GM19035 (cell line): ENCODE data around the gene AGAP1.

Experiments
- ATAC-seq: cut with Tn5 transposase; IDR thresholded peaks from one replicate; pipeline ENCODE4 v1.9.1; 2021; ENCODE audit not compliant: unreplicated experiment

The AGAP1 gene

DNA sequence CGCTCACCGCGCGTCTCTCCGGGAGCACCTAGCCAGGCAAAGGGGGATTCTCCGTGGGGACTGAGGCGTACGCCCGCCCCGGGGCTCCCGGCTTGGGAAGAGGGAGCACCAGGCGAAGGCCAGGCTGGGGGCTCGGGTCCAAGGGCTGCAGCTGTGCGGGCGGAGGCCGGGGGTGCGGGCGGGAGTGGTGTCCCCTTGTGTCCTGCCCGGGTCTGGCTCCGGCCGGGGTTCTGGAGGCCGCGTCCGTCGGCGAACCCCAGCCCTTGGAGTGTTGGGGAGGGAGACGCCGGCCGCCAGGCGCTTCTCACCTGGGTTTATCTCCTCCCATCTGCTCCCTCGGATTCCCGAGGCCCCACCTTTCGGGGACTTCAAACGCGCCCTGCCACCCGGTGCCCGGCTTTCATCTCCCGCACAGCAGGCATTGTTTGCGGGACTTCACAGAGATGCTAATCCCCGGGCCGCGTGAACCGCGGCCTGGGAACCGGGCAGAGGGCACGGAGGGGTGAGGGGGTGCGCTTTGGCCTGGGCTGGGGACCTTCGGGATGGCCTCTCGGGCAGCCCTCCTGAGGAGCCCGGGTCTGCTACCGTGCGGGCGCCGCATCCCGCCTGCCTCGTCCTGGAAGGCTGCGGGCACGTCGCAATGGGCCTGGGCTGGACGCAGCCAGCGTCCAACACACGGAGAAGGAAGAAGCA is 679.3 kb downstream of the AGAP1 start:
- ATAC-seq = no peak

DNA sequence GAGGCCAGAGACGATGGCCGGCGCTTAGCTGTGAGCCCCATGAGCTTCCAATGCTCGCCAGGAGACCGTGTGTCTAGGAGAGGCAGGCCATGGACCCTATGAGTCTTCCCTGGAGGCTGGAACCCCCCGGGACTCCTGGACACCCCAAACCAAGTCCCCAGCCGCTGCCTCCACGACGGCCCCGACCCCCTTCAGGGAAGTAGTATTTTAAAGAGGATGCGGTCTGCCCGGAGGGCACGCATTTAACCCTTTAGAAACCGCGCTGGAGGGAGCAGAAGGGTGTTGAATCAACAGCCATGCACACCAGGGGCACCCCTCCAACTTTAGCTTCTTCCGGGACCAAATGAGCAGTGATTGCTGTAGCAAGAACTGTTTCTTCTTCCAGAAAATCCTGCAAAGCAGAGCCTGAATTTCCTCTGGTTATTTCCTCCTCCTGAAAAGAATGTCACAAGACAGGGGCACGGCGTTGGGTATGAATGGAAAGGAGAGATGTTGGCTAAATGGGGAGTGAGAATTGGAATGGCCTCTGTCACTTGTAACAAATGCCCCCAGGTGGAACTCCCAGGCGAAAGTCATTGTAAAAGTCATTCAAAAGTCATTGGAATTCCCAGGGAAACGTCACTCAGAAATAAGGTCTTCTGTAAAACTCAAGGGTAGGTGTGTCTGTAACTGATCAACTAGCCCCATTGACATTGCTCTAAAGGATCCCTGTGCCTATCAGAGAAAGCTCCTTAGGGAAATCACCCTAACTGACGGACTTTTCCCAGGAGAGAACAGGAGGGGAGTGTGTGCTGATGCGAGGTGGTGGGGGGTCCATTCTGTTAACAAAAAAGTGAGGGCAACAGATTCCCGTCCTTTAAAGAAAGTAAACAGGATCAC is 680.1 kb downstream of the AGAP1 start:
- ATAC-seq = no peak

DNA sequence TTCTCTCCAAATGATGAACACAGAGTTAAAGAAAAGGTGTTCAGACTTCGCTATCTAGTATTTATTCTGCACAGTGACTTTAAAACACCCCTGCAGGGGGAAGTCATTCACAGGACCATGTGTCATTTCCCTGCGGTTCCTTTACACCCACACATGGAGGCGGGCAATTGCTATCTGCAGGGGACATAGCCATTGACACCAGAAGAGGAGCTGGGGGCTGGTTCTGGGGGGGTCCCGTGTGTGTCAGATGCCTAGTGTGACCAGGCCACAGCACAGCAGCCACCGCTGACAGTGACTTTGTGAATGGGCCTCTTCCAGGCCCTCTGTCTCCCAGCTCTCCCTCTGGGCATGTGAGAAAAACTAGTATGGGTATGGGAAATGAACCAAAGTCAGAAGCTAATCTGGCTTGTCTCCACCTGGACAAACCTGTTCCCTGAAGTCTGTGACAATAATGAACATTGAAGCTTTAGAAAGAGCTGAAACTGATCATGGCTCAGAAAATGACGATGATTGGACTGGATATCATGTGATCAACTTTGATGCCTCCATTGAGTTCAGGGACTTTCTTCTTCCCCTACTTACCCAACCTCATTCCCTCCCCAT is 681.8 kb downstream of the AGAP1 start:
- ATAC-seq = no peak

DNA sequence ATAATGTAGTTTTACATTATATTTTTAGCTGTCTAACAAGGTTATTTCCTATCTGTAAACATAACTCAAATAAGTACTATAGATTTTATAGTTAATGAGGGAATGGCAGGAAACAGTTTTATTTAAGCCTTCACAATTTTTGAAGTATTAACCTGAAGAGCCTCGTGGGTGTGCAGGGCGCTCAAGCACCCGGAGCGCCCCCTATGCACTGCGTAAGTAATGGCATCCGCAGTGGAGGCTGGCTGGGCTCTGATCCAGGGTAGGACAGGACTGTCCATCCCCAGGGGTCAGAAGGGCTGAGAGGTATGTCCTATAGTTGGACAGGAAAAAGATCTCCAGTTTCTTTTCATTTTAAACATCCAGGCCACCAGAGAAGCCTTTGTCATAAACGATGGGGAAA is 682.6 kb downstream of the AGAP1 start:
- no peak for ATAC-seq

DNA sequence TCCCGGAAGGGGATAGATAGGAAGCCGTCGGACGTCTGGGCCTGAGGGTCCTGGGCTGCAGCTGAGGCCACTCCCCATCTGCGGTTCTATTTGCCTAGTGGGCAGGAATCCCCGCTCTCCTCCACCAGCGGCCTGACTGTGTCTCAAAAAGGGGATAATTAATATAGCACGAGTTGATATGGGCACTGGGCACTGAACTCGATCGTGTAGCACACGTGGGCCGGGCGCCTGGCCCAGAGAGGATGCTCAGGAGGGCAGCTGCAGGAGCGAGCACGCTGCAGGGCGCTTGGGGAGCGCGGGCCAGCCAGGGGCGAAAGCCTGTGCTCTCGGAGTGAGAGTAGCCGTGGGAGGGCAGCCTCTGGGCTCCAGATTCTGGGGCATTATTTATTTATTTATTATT is 683.1 kb downstream of the AGAP1 start:
- ATAC-seq = no peak

DNA sequence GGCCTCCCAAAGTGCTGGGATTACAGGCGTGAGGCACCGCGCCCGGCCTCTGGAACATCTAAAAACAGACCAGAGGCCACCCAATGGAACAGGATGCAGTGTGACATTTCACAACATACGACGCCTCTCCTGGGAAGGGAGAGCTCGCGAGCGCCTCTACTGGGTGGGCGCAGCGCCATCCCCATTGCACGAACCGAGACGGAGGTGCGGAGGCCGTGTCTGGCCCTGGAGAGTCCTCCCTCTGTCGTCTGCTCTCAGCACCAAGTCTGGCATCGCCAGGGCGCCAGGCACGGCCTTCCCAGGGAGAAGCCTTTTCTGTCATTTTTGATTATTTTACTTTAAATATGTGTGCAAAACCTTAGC is 683.7 kb downstream of the AGAP1 start:
- ATAC-seq = no peak

DNA sequence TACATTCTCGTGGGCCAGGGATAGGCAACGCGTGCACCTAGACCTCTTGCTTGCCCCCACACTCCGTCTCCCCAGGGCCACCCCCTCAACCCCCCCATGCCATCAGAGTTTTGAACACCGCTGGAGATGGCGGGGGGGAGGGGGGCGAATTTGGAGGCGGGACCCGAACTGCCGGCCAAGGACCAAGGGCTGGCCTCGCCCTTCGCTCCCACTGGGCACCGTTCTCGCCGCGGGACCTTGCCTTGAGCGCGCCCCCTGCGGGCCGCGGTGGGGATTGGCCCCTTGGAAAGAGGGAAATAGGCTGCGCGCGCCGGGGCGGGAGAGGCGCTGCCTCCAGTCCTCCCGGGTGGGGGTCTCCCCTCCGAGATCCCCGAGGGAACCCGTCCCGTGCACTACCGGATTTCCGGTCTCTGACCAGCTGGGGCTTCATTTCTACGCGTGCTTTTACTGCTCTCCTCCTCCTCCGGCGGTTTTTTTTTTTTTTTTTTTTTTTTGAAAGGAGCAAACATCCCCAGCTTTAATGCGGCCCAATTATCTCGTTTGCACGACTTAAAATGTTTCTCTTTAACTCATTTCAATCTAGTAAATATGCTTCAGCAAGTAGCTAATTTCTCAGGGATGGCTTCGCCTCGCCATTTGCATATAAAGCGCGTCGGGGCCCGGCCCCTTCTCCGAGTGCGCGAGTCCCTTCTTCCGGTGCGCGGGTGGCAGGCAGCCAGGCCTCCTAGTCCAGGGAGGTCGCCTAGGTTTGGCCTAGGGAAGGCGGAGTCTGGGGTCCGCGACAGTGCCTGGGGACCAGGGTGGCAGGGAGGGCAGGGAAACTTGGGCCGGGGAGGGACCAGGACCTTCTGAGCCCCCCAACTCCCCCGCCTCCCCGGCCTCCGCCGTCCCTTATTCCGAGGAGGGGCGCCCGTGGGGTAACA is 684.4 kb downstream of the AGAP1 start:
- no peak for ATAC-seq

DNA sequence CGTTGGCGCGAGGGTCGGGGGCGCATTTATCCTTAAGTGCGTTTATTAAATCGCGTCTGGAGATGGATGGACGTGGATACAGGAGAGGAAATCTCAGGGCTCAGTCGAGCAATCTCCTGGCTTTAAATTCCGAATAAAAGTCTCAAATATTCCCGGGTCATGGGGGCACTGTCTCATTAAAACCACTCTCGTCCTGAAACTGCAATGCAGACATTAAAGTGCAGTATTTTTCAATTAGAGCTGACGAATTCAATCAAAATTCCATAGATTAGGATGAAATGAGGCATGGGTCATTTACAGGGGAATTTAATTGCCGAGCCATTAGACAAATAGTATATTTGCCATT is 685.0 kb downstream of the AGAP1 start:
- no peak for ATAC-seq

DNA sequence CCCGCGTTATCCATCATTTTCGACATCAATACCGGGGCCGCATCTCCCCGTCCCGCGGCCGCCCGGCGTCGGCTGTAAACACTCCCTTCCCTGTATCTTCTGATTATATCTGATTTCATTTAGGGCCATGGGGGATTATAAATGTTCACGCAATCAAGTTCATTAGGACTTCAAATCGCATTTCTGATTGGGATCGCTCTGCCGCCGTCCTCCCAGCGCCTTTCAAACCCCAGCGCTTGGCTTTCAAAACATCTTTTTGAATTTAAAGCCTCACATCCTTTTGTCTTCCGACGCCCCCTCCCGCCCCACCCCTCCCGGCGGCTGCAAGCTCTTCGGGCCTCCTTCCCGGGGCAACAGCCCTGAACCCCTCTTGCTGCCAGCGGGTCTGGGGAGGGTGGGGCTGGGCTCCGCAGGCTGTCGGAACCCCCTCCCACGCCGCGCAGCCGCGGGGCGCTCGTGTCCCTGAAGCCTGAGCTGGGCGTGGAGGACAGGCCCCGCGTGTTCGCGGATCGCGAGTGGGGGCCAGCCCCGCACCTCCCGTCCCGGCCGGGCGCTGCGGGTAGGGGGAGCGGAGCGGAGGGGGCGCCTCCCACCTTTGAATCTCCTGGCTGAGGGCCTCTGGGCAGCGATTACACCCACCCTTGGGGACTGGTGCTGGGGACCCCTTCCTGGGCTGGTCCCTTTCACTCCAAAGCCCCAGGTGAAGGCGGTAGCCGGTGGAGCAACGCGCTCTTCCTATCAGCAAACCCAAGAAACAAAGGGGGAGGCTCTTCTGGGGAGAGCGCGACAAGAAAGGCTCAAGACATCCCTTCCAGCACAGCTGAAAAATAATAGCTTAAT is 685.6 kb downstream of the AGAP1 start:
- no peak for ATAC-seq

DNA sequence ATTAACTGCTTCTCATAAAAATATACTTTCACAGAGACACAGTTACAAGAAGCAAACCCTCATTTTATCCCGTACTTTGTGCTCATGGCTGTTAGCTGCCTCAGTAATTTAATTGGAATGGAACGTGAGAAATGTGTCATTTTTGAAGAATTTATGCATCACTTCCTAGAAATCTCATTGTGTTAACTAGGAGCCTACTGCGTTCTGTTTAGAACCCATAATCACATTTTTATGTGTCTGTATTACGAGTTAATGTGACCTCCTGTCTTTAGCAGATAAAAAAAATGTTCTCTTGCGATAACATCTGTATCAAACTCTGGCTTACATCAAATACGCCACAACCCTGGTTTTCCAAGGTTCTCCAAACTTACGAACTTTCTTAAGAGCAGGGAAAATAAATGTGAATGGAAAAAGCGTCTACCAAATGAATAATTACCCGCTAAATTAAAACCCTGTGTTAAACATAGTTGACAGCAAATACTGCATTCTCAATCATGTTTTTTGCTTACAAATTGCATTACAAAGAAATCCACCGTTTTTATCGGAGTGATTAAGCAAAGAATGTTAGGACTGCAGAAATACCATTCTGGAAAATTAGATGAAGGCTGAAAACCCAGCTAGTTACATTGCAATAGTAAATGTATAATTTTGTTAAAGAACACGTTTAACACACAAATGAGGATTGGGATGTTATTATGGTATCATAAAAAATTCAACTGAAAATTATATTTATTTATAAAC is 686.4 kb downstream of the AGAP1 start:
- ATAC-seq = no peak

DNA sequence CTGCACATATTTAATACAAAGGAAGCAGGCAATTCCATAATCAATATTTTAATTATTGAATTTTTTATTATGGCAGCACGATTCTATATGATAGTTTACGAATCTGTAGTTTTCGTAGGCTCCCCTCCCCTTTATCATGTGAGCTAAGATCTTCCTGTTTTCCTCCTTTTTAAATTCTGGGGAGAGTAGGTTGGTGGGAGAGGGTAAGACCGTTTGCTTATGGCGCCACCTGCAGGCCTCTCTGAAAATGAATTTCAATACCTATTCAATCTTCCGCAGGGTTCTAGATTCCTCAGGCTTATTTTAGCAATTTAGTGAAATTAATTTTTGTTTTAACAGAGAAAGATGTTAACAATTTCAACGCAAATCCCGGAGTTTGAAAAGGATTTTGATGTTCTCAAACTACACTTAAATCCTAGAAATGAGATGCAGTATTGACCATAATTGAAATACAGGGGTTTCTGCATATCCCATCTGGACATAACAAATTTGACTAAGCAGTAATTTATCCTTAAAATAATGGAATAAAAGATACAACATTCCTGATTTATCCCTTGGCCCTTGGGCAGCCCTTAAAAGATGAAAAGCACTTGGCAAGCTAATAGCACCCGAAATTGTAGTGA is 687.1 kb downstream of the AGAP1 start:
- no peak for ATAC-seq
